Measurements from ENCODE around the gene USP49. TPM values are rescaled to one million over a fixed set of nuclear protein-coding genes. Genes with fewer than 3 reads are reported as not detected.

The USP49 gene
- total RNA-seq, 1 donor from 2014 or later, result 6.4 TPM

Other genes starting within 250 kb of the USP49 start
- gene TFEB, start 159.8 kb downstream of the USP49 start, total RNA-seq, result 20.5 and 22.1 TPM in 2 replicates
- not detected in 2 replicates for gene PGC, start 148.0 kb downstream of the USP49 start, total RNA-seq
- 4.9 and 5.3 TPM in 2 replicates for gene FRS3, start 115.5 kb downstream of the USP49 start, total RNA-seq
- gene PRICKLE4, start 114.6 kb downstream of the USP49 start, total RNA-seq, result 0.59 TPM in 1 of 2 replicates, not detected in the other
- gene TOMM6, start 107.7 kb downstream of the USP49 start, total RNA-seq, result 191 and 194 TPM in 2 replicates
- 22.6 and 23.1 TPM in 2 replicates for gene MED20, start 25.8 kb upstream of the USP49 start, total RNA-seq
- 39.2 and 39.3 TPM in 2 replicates for gene BYSL, start 26.1 kb upstream of the USP49 start, total RNA-seq
- gene CCND3, start 46.4 kb upstream of the USP49 start, total RNA-seq, result 468 and 481 TPM in 2 replicates
- gene TAF8, start 155.1 kb upstream of the USP49 start, total RNA-seq, result 47.5 and 52.0 TPM in 2 replicates
- gene C6orf132, start 247.2 kb upstream of the USP49 start, total RNA-seq, result 0.07 and 0.15 TPM in 2 replicates